ENCODE results near the gene NRIP1.
"Not testable (repeated sequence)": the region's sequence is repeated elsewhere in the genome, so short reads cannot be mapped to it uniquely, and the experiment has no call there.

NRIP1 gene

DNA sequence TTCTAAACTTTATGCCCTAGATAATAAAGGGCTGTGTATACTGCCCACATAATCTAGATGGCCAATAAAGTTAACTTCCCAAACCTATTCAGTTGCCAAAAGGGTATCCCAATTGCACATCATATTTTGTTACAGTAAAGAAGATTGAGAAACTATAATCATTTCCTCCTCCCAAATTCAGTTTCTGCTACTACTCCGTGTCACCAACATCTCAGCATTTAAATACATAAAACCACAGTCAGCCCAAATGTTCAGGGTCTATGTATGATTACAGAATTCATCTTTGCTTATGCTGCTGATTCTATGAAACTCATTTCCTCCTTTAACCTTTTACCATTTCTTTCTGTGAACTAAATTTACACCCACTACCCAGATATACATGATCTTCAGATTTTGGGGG, 28.6 kb downstream of the NRIP1 start:
- DNase-seq: no peak

DNA sequence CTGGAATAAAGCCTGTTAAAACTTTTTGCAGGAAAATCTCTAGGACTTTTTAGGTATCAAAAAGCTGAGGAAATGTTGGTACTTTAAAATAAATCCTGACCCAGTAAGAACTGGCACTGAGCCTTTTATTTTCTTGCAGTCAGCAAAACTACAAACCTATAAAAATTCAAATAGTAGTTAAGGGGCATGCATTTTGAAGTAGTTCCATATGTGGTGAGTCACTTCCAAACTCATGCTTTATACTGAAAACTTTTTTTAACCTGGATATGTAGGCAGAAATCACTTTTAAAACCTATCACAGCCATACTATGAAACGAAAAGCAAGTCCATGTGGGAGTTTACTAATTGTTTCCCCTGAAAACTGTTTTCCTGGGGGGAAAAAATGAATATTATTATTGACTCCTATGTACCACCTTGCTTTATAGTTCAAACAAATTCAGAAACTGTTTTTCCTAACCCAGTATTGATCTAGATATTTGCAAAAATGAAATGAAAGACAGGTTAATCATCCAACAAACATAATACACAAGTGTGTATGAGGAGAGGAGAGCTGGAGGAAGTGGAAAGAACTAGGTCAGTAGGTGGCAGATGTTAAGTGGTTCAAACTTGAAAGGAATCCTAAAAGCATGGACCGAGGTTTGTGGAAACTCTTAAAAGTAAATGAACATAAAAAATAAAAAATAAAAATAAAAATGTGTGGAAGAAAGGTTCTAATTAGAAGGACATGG, 30.5 kb downstream of the NRIP1 start:
- no peak for DNase-seq

- DNase-seq: no peak
Measured at GRCh38 chr21:15031790-15032357, 32.9 kb downstream of the NRIP1 start.

GRCh38 chr21:15031362-15031761, 33.4 kb downstream of the NRIP1 start:
- not testable (repeated sequence) for DNase-seq

DNA sequence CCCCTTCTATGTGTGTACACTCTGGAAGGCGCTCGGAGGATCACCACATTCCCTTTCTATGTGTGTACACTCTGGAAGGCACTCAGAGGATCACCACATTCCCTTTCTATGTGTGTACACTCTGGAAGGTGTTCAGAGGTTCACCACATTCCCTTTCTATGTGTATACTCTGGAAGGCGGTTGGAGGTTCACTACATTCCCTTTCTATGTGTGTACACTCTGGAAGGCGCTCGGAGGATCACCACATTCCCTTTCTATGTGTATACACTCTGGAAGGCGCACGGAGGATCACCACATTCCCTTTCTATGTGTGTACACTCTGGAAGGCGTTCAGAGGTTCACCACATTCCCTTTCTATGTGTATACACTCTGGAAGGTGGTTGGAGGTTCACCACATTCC, 33.9 kb downstream of the NRIP1 start:
- DNase-seq: not testable (repeated sequence)

DNA sequence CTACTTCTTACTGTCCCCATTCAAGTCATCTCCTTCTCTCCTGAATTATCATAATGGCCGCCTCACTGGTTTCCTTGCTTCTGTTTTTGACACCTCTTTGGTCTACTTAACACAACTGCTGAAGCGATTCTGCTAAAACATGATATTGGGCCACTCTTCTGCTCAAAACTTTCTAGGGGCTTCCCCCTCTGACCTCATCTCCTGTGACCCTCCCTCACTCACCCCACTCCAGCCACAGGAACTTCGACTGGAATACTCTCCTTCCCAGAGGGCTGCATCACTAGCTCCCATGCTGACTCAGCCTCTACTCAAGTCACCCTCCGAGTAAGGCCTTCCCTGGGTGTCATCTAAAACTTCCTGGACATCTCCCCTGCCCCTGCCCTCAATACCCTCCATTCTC, 35.7 kb downstream of the NRIP1 start:
- no peak for DNase-seq

GRCh38 chr21:15028186-15028585, 36.6 kb downstream of the NRIP1 start:
- DNase-seq: no peak

GRCh38 chr21:15027056-15027455, 37.7 kb downstream of the NRIP1 start:
- no peak for DNase-seq

DNA sequence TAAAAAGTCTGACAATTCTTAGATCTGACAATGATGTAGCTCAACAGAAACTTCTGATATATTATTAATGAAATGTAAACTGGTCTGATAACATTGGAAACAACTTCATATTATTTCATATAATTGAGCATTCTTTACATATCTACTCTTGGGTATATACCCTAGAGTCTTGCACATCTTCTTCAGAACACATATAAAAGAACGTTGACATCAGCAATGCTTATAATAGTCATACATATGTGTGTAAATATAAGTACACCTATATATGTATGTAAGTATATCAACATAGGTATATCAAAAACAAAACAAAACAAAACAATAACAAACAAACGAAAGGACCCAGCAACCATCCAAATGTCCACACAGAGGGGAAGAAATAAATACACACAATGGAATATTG, 38.4 kb downstream of the NRIP1 start:
- no peak for DNase-seq

DNA sequence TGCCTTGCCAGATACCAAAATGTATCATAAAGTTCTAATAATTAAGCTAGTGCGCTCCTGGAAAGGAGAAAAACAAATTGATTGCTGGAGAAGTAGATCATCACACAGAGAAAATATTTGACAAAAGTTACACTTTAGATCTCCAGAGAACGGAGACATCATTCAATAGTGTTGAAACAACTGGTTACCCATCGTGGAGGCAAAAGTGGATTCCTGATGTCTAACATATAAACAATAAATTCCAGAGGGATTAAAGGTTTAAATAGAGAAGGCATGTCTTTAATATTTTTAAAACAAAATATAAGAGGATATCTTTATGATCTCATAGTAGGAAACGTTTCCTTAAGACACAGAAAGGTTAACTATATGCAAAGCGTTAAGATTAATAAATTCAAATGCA, 41.0 kb downstream of the NRIP1 start:
- no peak for DNase-seq

DNA sequence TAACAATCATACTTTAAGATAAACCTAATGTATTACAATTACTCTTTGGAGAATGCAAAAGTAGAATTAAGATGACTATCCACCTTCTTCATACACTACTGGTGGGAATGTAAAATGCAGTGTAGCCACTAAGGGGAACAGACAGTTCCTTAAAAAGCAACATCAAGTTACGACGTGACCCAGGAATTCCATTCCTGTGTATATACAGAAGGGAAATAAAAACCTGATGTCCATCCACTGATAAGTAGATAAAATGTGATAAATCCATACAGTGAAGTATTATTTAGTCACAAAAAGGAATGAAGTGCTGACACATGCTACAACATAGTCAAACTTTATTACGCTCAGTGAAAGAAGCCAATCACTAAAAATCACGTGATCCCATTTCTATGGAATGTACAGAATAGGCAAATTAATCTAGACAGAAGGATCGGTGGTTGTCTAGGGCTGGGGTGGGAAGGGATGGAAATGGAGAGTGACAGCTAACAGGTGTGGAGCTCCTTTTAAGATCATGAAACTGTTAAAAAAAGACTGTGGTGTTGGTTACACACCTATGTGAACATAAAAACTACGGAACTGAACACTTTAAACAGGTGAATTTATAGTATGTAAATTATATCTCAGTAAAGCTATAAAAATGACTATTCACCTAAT, 42.1 kb downstream of the NRIP1 start:
- no peak for DNase-seq

- DNase-seq: no peak
Measured at GRCh38 chr21:15020797-15021196, 44.0 kb downstream of the NRIP1 start.

DNA sequence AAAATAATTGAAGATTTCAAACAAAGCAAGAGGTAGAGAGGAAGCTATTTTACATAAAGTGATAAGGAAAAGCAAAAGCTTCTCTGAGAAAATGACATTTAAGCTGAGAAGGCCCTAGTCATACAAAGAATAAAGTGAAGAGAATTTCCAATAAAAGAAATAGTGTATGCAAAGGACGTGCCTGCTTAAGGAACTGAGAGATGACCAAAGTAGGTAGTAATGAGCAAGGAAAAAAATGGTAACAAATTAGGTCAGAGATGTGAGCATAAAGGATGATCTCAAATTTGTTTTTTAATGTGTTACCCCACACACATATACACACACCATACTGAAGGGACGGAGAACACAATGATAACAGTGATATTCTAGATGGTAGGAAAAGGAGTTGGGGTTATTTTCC, 46.4 kb downstream of the NRIP1 start:
- no peak for DNase-seq

- DNase-seq: no peak
Measured at GRCh38 chr21:15015622-15016471, 49.0 kb downstream of the NRIP1 start.

GRCh38 chr21:15014221-15014620, 50.6 kb downstream of the NRIP1 start:
- no peak for DNase-seq

DNA sequence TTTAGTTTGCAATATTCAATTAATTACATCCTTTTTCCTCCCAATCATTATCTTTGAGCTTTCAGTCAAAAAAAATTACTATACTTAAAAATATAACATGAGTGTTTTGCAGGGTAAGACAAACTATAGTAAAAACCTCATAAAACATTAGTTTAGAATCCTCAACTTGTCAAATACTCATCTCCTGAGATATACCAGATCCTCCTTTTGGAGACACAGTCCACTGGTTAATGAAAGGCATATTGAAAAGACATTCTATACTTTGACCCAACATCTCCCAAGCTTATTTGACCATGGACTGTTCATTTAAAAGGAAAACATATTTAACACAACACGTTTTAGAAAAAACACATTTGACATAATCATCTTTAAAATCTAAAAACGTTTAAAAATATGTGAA, 52.8 kb downstream of the NRIP1 start:
- DNase-seq: no peak

DNA sequence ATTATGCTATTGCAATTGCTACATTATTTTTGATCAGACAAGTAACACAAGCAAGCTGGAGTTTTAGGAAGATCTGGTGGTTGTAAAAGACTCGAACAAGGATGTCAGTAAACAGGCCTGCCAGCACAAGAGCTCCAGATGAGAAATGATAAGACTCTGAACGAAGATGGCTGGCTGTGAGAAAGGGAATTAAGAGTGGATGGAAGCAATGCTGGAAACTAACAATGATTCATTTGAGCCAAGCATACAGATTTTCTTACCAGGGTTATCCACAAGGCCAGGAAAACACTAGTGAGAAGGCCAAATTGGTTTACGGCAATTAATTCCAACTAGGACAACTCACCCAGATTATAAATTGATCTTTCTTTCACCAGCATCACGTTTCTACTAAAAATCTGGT, 54.2 kb downstream of the NRIP1 start:
- no peak for DNase-seq

GRCh38 chr21:15009837-15010363, 54.9 kb downstream of the NRIP1 start:
- DNase-seq: no peak

DNA sequence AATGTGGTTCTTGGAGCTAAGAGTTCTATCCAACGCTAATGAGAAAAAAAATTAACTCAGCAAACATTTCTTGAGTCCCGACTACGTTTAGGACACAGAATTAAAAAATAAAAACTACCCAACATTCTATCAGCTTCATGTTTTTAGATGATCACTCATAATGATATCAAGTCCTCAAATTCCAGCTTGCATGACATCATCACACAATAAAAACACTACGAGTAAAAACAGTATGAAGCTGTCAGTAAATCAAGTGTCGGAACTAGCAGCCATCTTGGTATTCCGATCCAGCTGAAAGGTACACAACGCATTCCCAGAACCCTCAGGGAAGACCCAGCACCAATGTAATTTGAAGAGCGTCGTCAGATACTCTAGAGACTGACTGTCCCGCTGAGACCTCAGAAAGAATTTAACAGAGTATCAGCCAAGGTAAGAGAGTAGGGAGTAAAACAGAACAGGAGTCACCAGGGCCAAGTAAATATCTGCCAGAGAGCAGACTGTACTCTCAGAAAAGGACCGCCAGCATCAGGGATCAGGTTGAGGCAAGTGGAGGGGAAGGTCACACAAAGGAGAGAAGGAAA, 57.0 kb downstream of the NRIP1 start:
- DNase-seq: no peak

GRCh38 chr21:15006594-15007230, 58.1 kb downstream of the NRIP1 start:
- no peak for DNase-seq

DNA sequence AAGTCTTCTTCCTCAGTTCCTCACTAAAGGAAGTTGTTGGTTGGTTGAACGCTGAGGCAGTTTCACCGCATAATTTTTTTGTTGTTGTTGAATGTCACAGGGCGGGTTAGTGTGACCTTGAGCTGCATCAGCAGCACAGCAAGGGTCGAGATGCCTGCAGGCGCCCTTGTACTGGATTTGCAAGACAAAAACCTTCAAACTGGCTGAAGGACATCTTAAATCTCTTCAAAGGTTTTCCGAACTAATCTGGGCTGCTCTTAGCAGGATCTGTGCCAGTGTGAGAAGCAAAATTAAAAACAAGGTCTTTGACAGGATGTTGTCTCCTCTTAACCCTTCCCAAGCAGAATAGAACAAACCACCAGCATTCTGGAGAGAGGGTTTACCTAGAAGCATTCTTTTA, 59.4 kb downstream of the NRIP1 start:
- DNase-seq: no peak

DNA sequence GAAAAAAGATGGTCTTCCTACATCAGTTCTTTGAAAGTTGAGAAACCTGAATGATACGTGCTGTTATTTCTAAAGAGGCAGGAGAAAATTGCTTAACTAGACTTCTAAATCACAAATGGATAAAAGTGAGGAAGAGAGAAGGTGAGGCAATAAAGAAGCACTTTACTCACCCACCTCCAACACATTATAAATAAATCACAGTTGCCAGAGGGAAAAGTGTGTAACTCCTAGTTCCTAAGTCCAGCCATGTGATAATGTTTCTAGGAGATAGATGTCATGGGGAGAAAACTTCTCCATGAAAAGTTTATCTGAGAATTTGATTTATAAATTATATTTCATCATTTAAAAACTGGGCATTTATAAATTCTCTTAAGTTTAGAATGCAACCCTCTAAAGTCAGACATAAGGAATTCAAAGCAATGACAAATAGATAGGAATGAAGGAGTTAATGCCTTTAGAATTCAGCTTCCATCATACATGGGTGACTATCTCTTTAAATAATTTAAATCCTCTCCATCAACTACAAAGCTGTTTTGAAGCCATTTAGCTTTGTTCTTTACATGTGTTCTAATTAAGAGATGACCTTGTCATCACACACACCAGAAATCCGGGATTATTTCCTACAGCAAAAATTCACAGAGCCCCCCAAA, 60.0 kb downstream of the NRIP1 start:
- DNase-seq: no peak

Data from NCI-H526 treated with DMSO at 0.1 percent for 48 hours (cell line).